Measurements from ENCODE around the gene FAM120AOS.

GRCh38 chr9:93471124-93471523 is 17.7 kb upstream of the FAM120AOS start:
- no peak for TF ChIP-seq CTCF (IDR thresholded peaks at IDR 0.05 in 2 of 3, conservative IDR thresholded peaks at IDR 0.05 in 1 of 3; ENCODE audit: borderline replicate concordance in 1 of 3, insufficient read depth in 1 of 3, low read depth in 2 of 3, low read length in 2 of 3)
- no peak for TF ChIP-seq ATF3 (IDR thresholded peaks at IDR 0.05)
- no peak for TF ChIP-seq POLR2A (IDR thresholded peaks at IDR 0.05; ENCODE audit: borderline replicate concordance, extremely low read depth, insufficient read depth, insufficient read length)
- TF ChIP-seq ZFX (IDR thresholded peaks at IDR 0.05): no peak

All from HCT116 (cell line).